Activated naive CD8-positive, alpha-beta T cell treated with anti-CD3 and anti-CD28 coated beads, Interleukin-2, amount 50 U/mL, for 24 hours (primary cell): Measurements from ENCODE around the gene RORB.

Experiments
- ATAC-seq: fragments of 150-1000 bp; cut with Tn5 transposase; one replicate; pipeline ENCODE4 v1.10.0; 2021
- DNase-seq: peaks from one replicate; pipeline ENCODE4 v3.0.0; 2021
- H3K27ac Mint-ChIP-seq: one replicate; pipeline ENCODE4 v1.8.0; 2021; ENCODE audit warnings: mild to moderate bottlenecking, mixed read lengths
- H3K27me3 Mint-ChIP-seq: one replicate; pipeline ENCODE4 v1.8.0; 2021; ENCODE audit warnings: mixed read lengths
- H3K36me3 Mint-ChIP-seq: one replicate; pipeline ENCODE4 v1.8.0; 2021; ENCODE audit warnings: low read depth, mixed read lengths
- H3K4me1 Mint-ChIP-seq: one replicate; pipeline ENCODE4 v1.8.0; 2021; ENCODE audit warnings: mixed read lengths
- H3K4me3 Mint-ChIP-seq: one replicate; pipeline ENCODE4 v1.8.0; 2021; ENCODE audit warnings: mild to moderate bottlenecking, moderate library complexity, mixed read lengths
- H3K9me3 Mint-ChIP-seq: one replicate; pipeline ENCODE4 v1.8.0; 2021; ENCODE audit warnings: mixed read lengths

RORB gene

GRCh38 chr9:74496819-74497747, at the start of gene RORB:
Gene RORB (plus strand): TSS chr9:74497335. CDS start chr9:74497977, 642 bp downstream.
- H3K4me1 Mint-ChIP-seq = peaks cover 27% of the 10 kb centered on the region
- H3K9me3 Mint-ChIP-seq = no peaks in the 10 kb centered on the region
- DNase-seq (peak; percentile 25), ATAC-seq (peak; percentile 79)
- H3K4me3 Mint-ChIP-seq = peak within 1 kb of the TSS; percentile 87
- no peak within 1 kb of the TSS for H3K27ac Mint-ChIP-seq
- H3K27me3 Mint-ChIP-seq = peaks cover 49% of the 10 kb centered on the region
- H3K36me3 Mint-ChIP-seq = no peaks in the 10 kb centered on the region

GRCh38 chr9:74447451-74448193, 49.5 kb upstream of the RORB start:
- no peak for ATAC-seq

DNA sequence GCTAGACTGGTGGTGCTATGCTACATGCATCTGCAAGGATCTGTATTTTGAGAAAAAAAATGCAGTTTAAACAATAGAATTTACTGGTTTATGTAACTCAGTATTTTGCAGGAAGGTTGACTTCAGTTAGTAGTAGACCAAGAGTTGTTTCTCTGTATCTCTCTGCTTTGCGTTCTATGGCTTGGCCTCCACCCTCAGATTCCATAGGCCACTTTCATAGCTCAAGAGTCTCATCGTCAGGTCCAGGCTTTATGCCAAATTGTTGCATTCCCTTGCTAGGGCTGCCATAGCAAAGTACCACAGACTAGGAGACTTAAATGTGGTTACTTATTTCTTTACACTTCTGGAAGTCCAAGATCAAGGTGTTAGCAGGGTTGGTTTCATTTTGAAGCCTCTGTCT, 48.1 kb upstream of the RORB start:
- no peak for DNase-seq
- no peaks in the 10 kb centered on the region for H3K9me3 Mint-ChIP-seq

More at GRCh38 chr9:74447451-74448193, 49.5 kb upstream of the RORB start:
- no peaks in the 10 kb centered on the region for H3K4me1 Mint-ChIP-seq
- H3K36me3 Mint-ChIP-seq = no peaks in the 10 kb centered on the region
- DNase-seq = no peak
- no peaks in the 10 kb centered on the region for H3K9me3 Mint-ChIP-seq
- H3K27me3 Mint-ChIP-seq = no peaks in the 10 kb centered on the region
- no peak overlapping the region for H3K27ac Mint-ChIP-seq
- no peak overlapping the region for H3K4me3 Mint-ChIP-seq

DNA sequence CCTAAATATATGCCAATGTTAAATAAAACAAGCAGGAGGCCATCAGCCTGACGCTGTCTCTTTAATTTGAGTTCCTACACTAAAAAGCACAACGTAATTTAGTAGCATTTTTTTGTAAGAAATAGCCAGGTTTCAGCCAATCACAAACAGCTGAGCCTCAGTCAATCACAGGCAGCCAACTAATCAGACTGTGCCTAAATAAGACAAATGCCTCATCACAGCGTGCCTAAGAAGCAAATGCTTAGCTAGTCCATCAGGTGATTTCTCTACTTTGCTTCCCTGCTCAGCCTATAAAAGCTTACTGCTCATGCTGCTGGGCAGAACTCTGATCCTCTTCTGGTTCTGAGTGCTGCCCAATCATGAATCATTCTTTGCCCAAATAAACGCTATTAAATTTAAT, 38.3 kb upstream of the RORB start:
- Mint-ChIP-seq H3K27me3 (no peaks in the 10 kb centered on the region), H3K27ac (no peak overlapping the region), H3K4me1 (no peaks in the 10 kb centered on the region), H3K36me3 (no peaks in the 10 kb centered on the region), H3K9me3 (no peaks in the 10 kb centered on the region), H3K4me3 (no peak overlapping the region)
- DNase-seq (no peak), ATAC-seq (no peak)

More for the DNA sequence above, 48.1 kb upstream of the RORB start:
- H3K27me3 Mint-ChIP-seq = no peaks in the 10 kb centered on the region
- H3K27ac Mint-ChIP-seq = no peak overlapping the region
- no peaks in the 10 kb centered on the region for H3K4me1 Mint-ChIP-seq
- H3K36me3 Mint-ChIP-seq = no peaks in the 10 kb centered on the region
- no peak overlapping the region for H3K4me3 Mint-ChIP-seq
- no peak for ATAC-seq

- H3K27ac Mint-ChIP-seq = no peak overlapping the region
- H3K27me3 Mint-ChIP-seq = no peaks in the 10 kb centered on the region
- no peak overlapping the region for H3K4me3 Mint-ChIP-seq
- no peaks in the 10 kb centered on the region for H3K36me3 Mint-ChIP-seq
- no peaks in the 10 kb centered on the region for H3K4me1 Mint-ChIP-seq
- DNase-seq (no peak), ATAC-seq (no peak)
- no peaks in the 10 kb centered on the region for H3K9me3 Mint-ChIP-seq
Measured at GRCh38 chr9:74463825-74464224, 33.3 kb upstream of the RORB start.

DNA sequence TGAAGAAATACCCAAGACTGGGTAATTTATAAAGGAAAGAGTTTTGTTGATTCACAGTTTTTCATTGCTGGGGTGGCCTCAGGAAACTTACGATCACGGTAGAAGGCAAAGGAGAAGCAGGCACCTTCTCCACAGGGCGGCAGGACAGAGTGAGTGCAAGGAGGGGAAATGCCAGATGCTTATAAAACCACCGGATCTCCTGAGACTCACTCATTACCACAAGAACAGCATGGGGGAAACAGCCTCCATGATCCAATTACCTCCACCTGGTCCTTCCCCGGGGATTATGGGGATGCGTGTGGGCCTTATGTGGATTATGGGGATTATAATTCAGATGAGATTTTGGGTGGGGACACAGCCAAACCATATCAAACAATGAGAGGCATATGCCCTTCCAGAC, 18.5 kb upstream of the RORB start:
- H3K27me3 Mint-ChIP-seq = no peaks in the 10 kb centered on the region
- H3K9me3 Mint-ChIP-seq = peaks cover 4% of the 10 kb centered on the region
- no peak overlapping the region for H3K27ac Mint-ChIP-seq
- H3K4me1 Mint-ChIP-seq = no peaks in the 10 kb centered on the region
- H3K4me3 Mint-ChIP-seq = no peak overlapping the region
- no peaks in the 10 kb centered on the region for H3K36me3 Mint-ChIP-seq
- DNase-seq (no peak), ATAC-seq (no peak)

- H3K27ac Mint-ChIP-seq = no peak overlapping the region
- peaks cover 4% of the 10 kb centered on the region for H3K9me3 Mint-ChIP-seq
- no peak for DNase-seq
- H3K4me1 Mint-ChIP-seq = no peaks in the 10 kb centered on the region
- H3K36me3 Mint-ChIP-seq = no peaks in the 10 kb centered on the region
- no peak overlapping the region for H3K4me3 Mint-ChIP-seq
- ATAC-seq = no peak
- no peaks in the 10 kb centered on the region for H3K27me3 Mint-ChIP-seq
Measured at GRCh38 chr9:74479711-74480110, 17.4 kb upstream of the RORB start.

- Mint-ChIP-seq H3K36me3 (no peaks in the 10 kb centered on the region), H3K27ac (no peak overlapping the region), H3K4me1 (no peaks in the 10 kb centered on the region), H3K9me3 (no peaks in the 10 kb centered on the region), H3K27me3 (peaks cover 4% of the 10 kb centered on the region), H3K4me3 (no peak overlapping the region)
- DNase-seq = no peak
- ATAC-seq = no peak
Measured at GRCh38 chr9:74487395-74487794, 9.7 kb upstream of the RORB start.

DNA sequence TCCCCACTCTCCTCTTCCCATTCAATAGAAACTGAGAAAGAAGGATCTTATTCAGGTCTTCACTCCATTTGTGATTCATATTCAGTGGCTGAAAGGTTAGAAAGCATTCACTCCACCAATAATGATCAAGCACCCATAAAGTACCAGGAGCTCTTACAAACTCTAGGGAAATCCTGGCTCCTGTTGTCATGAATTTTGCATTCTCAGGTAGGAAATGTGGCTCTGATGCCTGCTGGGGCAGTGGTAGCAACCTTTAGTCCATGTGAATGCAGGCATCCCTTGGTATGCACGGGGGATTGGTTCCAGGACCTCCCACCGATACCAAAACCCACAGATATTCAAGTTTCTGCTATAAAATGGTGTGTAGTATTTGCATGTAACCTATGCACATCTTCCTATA, 3.6 kb upstream of the RORB start:
- no peak for ATAC-seq
- no peak overlapping the region for H3K4me3 Mint-ChIP-seq
- H3K4me1 Mint-ChIP-seq = peaks cover 15% of the 10 kb centered on the region
- peaks cover 23% of the 10 kb centered on the region for H3K27me3 Mint-ChIP-seq
- no peak overlapping the region for H3K27ac Mint-ChIP-seq
- H3K9me3 Mint-ChIP-seq = no peaks in the 10 kb centered on the region
- no peaks in the 10 kb centered on the region for H3K36me3 Mint-ChIP-seq
- DNase-seq = no peak

GRCh38 chr9:74494490-74494889, 2.6 kb upstream of the RORB start:
- H3K4me3 Mint-ChIP-seq = no peak overlapping the region
- no peak overlapping the region for H3K27ac Mint-ChIP-seq
- no peaks in the 10 kb centered on the region for H3K9me3 Mint-ChIP-seq
- peaks cover 21% of the 10 kb centered on the region for H3K4me1 Mint-ChIP-seq
- no peaks in the 10 kb centered on the region for H3K36me3 Mint-ChIP-seq
- no peak for ATAC-seq
- peaks cover 30% of the 10 kb centered on the region for H3K27me3 Mint-ChIP-seq
- DNase-seq = no peak

DNA sequence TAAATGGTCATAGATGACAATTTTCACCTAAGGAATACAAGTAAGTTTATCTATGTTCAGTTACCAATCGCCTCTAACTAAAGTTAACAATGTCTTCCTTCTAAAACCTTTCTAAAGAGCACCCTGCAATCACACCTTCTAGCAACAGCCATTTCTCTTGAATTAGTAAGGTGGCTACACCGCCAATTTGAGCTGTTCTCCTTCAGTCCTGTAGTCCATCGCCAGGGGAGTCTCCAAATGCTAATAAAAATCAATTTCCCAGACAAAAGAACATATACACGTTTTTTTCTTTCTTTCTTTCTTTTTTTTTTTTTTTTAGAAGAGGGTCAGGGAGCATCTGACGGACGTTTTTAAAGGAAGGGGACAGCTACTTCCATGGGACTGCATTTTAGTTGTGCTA, 729 bp upstream of the RORB start:
- Mint-ChIP-seq H3K4me3 (peak overlapping the region; percentile 13), H3K9me3 (no peaks in the 10 kb centered on the region), H3K27me3 (peaks cover 49% of the 10 kb centered on the region), H3K36me3 (no peaks in the 10 kb centered on the region), H3K4me1 (peaks cover 27% of the 10 kb centered on the region), H3K27ac (no peak overlapping the region)
- ATAC-seq = no peak
- DNase-seq = no peak

- ATAC-seq (no peak), DNase-seq (peak; percentile 10)
- H3K27ac Mint-ChIP-seq = no peak overlapping the region
Measured at GRCh38 chr9:74497748-74498620, 849 bp downstream of the RORB start.

DNA sequence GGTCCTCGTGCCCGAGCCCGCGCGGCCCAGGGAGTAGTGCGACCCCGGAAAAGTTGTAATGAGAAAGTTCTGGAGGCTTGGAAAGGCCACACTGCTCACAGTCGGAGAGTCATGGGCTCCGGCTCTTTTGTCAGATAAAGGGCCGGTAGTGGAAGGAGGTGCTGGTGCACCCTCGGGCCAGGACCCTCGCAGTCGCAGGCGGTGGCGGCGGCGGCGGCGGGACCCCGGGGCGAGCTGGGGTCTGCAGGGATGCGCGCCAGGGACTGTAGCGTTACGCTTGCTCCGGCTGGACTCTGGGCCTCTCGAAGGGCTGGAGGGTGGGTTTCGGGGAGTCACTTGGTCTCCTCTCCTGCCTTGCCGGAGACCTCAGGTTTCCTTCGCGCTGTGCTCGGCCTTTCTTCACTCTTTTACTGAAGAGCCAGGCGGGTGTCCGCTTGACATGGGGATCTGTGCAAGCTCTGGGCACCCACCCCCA, 1.5 kb downstream of the RORB start:
- Mint-ChIP-seq H3K9me3 (no peaks in the 10 kb centered on the region), H3K4me3 (peak overlapping the region; percentile 46), H3K36me3 (no peaks in the 10 kb centered on the region), H3K27me3 (peaks cover 49% of the 10 kb centered on the region), H3K27ac (no peak overlapping the region), H3K4me1 (peaks cover 27% of the 10 kb centered on the region)
- ATAC-seq (no peak), DNase-seq (no peak)

More at GRCh38 chr9:74497748-74498620, 849 bp downstream of the RORB start:
- no peaks in the 10 kb centered on the region for H3K36me3 Mint-ChIP-seq
- H3K4me1 Mint-ChIP-seq = peaks cover 27% of the 10 kb centered on the region
- peak overlapping the region; percentile 87 for H3K4me3 Mint-ChIP-seq
- H3K9me3 Mint-ChIP-seq = no peaks in the 10 kb centered on the region
- peaks cover 51% of the 10 kb centered on the region for H3K27me3 Mint-ChIP-seq

GRCh38 chr9:74499111-74499601, 2.0 kb downstream of the RORB start:
- Mint-ChIP-seq H3K27ac (no peak overlapping the region), H3K4me1 (peaks cover 27% of the 10 kb centered on the region), H3K36me3 (no peaks in the 10 kb centered on the region), H3K4me3 (peak overlapping the region; percentile 46), H3K9me3 (no peaks in the 10 kb centered on the region), H3K27me3 (peaks cover 49% of the 10 kb centered on the region)
- DNase-seq = no peak
- ATAC-seq = no peak
